ENCODE data around the gene RPP25L.

Gene RPP25L

GRCh38 chr9:34565856-34566255 lies 46.0 kb downstream of the RPP25L start:
- no peak for DNase-seq

- no peak for DNase-seq
Observed at GRCh38 chr9:34564617-34565016, 47.3 kb downstream of the RPP25L start.

DNA sequence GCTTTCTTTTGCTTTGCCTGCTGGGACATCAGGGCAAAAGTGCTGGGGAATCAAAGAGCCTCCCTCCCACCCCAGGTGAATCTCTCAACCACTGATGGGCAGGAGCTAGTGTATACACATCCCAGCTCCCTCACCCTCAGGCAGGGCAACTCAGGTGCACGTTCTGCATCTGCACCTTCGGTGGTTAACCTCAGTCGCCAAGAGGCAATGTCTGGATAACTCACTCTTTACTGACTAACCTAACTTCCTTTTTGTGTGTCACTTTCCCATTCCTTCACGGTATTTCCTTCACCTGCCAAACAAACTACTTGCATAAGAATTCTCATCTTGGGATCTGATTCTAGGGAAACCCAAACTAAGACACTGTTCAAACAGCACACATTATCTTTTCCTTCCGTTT lies 48.6 kb downstream of the RPP25L start:
- no peak for DNase-seq

GRCh38 chr9:34562135-34562745 lies 49.7 kb downstream of the RPP25L start:
- no peak for DNase-seq

DNA sequence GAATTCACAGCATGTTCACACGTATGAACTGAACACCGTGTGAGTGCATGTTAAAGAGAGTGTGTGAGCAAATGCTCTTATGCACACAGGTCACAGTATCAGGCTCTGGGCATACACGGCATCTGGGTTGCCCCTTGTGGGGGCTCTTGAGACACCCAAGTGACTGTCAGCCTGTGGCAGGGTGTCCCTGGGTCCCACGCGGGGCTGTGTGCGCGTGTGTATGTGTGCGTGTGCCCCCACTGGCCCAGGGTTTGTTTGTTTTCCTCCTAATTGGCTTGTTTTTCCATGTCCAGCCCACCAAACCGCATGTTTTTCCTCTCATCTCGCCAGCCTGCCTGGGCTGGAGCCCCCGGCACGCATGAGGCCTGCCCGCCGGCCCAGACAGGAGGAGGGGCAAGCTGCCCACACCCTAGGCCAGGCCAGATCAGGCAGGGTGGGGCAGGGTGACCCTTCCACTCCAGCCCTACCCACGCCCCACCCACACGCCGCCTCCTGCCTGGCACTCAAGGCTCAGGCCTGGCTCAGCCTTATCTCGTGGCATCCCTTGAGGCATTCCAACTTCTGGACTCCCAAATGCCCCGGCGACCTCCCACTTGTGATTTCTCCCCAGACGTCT lies 51.2 kb downstream of the RPP25L start:
- DNase-seq: no peak

All from midbrain (tissue), 1 donor.